Parathyroid adenoma (tissue), 2 donors: Measurements from ENCODE around the gene TCF25.

ENCODE experiments used
- H2AFZ ChIP-seq: fragments of 300-600 bp; sonication (generic); one replicate; pipeline ENCODE4 v1.7.0; 2017; ENCODE audit warnings: antibody characterized with exemption, mild to moderate bottlenecking
- H3K27ac ChIP-seq: fragments of 300-600 bp; sonication (generic); one replicate; pipeline ENCODE4 v1.7.0; 2017
- H3K27me3 ChIP-seq: fragments of 300-600 bp; sonication (generic); one replicate; pipeline ENCODE4 v1.7.0; 2017; ENCODE audit warnings: low read length; ENCODE audit not compliant: control insufficient read depth, insufficient read depth
- H3K36me3 ChIP-seq: fragments of 300-600 bp; sonication (generic); one replicate; pipeline ENCODE4 v1.7.0; 2017; ENCODE audit warnings: low read length; ENCODE audit not compliant: control insufficient read depth, insufficient read depth
- H3K4me1 ChIP-seq: fragments of 300-600 bp; sonication (generic); one replicate; pipeline ENCODE4 v1.7.0; 2017; ENCODE audit warnings: control low read depth
- H3K4me2 ChIP-seq: fragments of 300-600 bp; sonication (generic); one replicate; pipeline ENCODE4 v1.7.0; 2017; ENCODE audit warnings: low read length
- H3K4me3 ChIP-seq: fragments of 300-600 bp; sonication (generic); one replicate; pipeline ENCODE4 v1.7.0; 2017; ENCODE audit warnings: low read depth, low read length
- H3K79me2 ChIP-seq: fragments of 300-600 bp; sonication (generic); one replicate; pipeline ENCODE4 v1.7.0; 2017; ENCODE audit warnings: control low read depth
- H3K9ac ChIP-seq: fragments of 300-600 bp; sonication (generic); one replicate; pipeline ENCODE4 v1.7.0; 2017; ENCODE audit warnings: mild to moderate bottlenecking
- H3K9me3 ChIP-seq: fragments of 300-600 bp; sonication (generic); one replicate; pipeline ENCODE4 v1.7.0; 2017; ENCODE audit warnings: low read length; ENCODE audit not compliant: control insufficient read depth
- CTCF ChIP-seq: fragments of 300-600 bp; sonication (generic); IDR thresholded peaks from one replicate; pipeline ENCODE4 v1.7.0; 2017; ENCODE audit warnings: antibody characterized with exemption, mild to moderate bottlenecking
- donor health status: primary hyperparathyroidism.

Gene TCF25

GRCh38 chr16:89952049-89952448 is 78.7 kb downstream of the TCF25 start:
- Histone ChIP-seq H3K4me1 (no peaks in the 10 kb centered on the region), H3K79me2 (no peaks in the 10 kb centered on the region), H3K27me3 (no peaks in the 10 kb centered on the region), H3K4me2 (no peak overlapping the region), H3K9ac (no peak overlapping the region), H3K9me3 (no peaks in the 10 kb centered on the region), H3K36me3 (no peaks in the 10 kb centered on the region), H2AFZ (no peak overlapping the region), H3K4me3 (no peak overlapping the region), H3K27ac (no peak overlapping the region)
- no peak for TF ChIP-seq CTCF

DNA sequence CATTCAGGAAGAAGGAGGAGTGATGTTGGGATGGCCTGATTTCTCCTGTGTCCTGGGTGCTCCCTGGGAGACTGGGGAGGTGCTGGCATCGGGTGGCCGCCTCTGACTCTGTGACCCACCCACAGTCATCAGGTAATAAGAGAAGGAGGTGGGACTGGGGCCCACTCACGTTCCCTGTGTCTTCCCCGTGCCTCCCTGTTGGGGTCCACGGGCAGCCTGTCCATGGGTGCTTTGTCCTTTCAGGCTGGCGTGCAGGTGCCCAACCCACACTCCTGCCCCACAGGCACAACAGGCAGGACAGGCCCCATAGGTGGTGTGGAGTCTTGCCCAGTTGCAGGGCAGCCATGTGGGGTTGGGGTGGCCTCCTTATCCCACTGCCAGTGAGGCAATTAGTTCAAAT is 79.2 kb downstream of the TCF25 start:
- Histone ChIP-seq H3K27me3 (no peaks in the 10 kb centered on the region), H3K79me2 (no peaks in the 10 kb centered on the region), H3K36me3 (no peaks in the 10 kb centered on the region), H3K4me1 (no peaks in the 10 kb centered on the region), H3K27ac (no peak overlapping the region), H3K4me3 (no peak overlapping the region), H3K9ac (no peak overlapping the region), H3K9me3 (no peaks in the 10 kb centered on the region), H3K4me2 (no peak overlapping the region), H2AFZ (no peak overlapping the region)
- TF ChIP-seq CTCF: no peak

DNA sequence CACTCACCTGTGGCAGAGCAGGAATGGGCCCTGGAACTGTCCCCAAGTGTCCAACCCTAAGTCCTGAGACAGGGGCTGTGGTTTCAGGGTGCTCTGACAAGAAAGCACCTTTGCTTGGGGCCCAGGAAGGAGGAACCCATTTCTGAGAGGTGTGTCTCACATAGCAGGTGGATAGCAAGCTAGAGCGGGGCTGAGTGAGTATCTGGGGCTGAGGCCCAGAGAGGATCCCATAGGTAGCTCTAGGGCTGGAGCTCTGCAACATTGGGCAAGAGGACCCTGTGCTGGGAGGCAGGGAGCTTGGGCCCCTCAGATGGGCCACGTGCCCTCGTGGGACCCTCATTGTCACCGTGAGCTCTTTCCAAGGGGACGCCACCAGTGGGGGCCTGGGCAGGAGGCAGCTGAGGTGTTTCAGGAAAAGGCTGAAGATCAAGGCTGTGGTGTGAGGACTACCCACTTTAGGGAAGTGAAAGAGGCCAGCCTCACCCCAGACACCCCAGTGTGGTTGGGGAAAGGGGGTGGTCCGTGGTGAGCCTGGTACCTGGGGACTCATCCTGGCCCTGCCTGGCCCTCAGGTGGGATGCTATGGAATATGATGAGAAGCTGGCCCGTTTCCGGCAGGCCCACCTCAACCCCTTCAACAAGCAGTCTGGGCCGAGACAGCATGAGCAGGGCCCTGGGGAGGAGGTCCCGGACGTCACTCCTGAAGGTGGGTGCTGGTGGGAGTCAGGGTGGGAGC is 80.4 kb downstream of the TCF25 start:
- H3K9ac ChIP-seq: no peak overlapping the region
- no peaks in the 10 kb centered on the region for H3K36me3 ChIP-seq
- TF ChIP-seq CTCF: no peak
- no peak overlapping the region for H3K27ac ChIP-seq
- no peak overlapping the region for H3K4me3 ChIP-seq
- H3K79me2 ChIP-seq: no peaks in the 10 kb centered on the region
- H2AFZ ChIP-seq: no peak overlapping the region
- no peaks in the 10 kb centered on the region for H3K4me1 ChIP-seq
- no peak overlapping the region for H3K4me2 ChIP-seq
- no peaks in the 10 kb centered on the region for H3K9me3 ChIP-seq
- H3K27me3 ChIP-seq: no peaks in the 10 kb centered on the region

DNA sequence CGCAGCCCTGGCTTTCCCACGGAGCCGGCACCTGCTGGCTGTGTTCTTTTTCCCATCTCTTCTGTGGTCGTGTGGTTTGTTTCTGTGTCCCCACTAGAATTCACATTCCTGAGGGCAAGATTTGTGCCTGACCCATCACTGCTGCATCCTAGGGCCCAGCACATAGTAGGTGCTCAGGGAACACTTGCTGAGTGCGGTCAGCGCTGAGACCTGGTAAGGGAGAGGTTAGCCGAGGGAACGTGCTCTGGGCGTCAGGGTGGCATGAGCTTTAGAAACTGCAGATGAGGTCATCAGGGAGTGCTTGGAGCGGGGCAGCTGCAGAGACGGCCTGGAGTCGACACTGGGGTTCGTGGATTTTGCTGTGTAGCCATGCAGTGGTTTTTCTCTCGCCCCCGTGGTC is 81.1 kb downstream of the TCF25 start:
- Histone ChIP-seq H3K36me3 (no peaks in the 10 kb centered on the region), H3K27ac (no peak overlapping the region), H3K9me3 (no peaks in the 10 kb centered on the region), H2AFZ (no peak overlapping the region), H3K4me3 (no peak overlapping the region), H3K4me2 (no peak overlapping the region), H3K27me3 (no peaks in the 10 kb centered on the region), H3K79me2 (no peaks in the 10 kb centered on the region), H3K9ac (no peak overlapping the region), H3K4me1 (no peaks in the 10 kb centered on the region)
- no peak for TF ChIP-seq CTCF

DNA sequence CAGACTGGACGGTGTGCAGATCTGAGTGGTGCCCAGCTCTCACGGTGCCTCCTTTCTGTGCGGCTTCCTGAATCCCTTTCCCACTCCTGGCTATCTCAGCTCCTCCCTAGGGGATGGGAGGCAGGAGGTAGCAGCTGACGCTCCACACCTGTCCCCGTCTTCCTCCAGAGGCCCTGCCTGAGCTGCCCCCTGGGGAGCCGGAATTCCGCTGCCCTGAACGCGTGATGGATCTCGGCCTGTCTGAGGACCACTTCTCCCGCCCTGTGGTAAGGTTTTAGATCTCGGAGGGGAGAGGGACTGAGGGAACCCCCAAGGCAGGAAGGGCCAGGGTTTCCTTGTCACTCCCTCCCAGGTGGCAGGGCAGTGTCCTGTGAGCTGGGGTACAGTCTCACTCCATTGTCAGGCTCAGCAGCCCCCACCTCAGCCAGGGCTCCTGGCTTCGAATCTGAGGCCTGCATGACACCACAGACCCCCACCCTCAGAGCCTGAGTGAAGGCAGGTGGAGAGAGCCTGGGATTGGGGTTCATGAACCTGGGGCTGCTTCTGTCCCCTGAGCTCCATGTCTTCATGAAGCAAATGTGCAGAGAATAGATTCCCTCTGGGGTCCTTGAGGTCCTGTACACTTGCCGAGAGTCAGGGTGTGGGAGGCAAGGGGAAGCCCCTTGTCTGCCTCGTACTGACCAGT is 81.8 kb downstream of the TCF25 start:
- H3K4me2 ChIP-seq: no peak overlapping the region
- H3K9me3 ChIP-seq: no peaks in the 10 kb centered on the region
- no peak overlapping the region for H3K4me3 ChIP-seq
- H2AFZ ChIP-seq: no peak overlapping the region
- no peak overlapping the region for H3K27ac ChIP-seq
- H3K27me3 ChIP-seq: no peaks in the 10 kb centered on the region
- no peaks in the 10 kb centered on the region for H3K4me1 ChIP-seq
- no peaks in the 10 kb centered on the region for H3K36me3 ChIP-seq
- H3K79me2 ChIP-seq: no peaks in the 10 kb centered on the region
- no peak overlapping the region for H3K9ac ChIP-seq
- no peak for TF ChIP-seq CTCF
